Astrocyte (in vitro differentiated cells and primary cell): ENCODE measurements around the gene CPEB3. TPM values are rescaled to one million over a fixed set of nuclear protein-coding genes. Genes with fewer than 3 reads are reported as not detected.

Experiments
- DNase-seq: peaks from one replicate; pipeline ENCODE4 v3.0.0-alpha.2; 2010; ENCODE audit warnings: low read depth
- FAIRE-seq: peaks from 2 replicates; lab custom pipeline; 2011; peaks lifted over from hg19 to GRCh38; lab: Jason Lieb, UNC
- H2AFZ ChIP-seq: 2 replicates; pipeline ENCODE4 v1.6.0; 2012; ENCODE audit warnings: low read depth, low read length, inconsistent platforms
- H3K27ac ChIP-seq: 2 replicates; pipeline ENCODE4 v1.5.1; 2011; ENCODE audit warnings: low read depth, low read length, inconsistent platforms
- H3K27me3 ChIP-seq: 2 replicates; pipeline ENCODE4 v1.6.0; 2011; ENCODE audit warnings: low read length, inconsistent platforms; ENCODE audit not compliant: insufficient read depth
- H3K36me3 ChIP-seq: 2 replicates; pipeline ENCODE4 v1.5.1; 2011; ENCODE audit warnings: low read length, inconsistent platforms; ENCODE audit not compliant: insufficient read depth
- H3K4me1 ChIP-seq: 2 replicates; pipeline ENCODE4 v1.5.1; 2011; ENCODE audit warnings: low read length, inconsistent platforms; ENCODE audit not compliant: insufficient read depth
- H3K4me2 ChIP-seq: 2 replicates; pipeline ENCODE4 v1.6.0; 2012; ENCODE audit warnings: low read length, inconsistent platforms
- H3K4me3 ChIP-seq: 2 replicates; pipeline ENCODE4 v1.5.1; 2011; ENCODE audit warnings: low read depth, mild to moderate bottlenecking, low read length, inconsistent platforms; ENCODE audit not compliant: insufficient read depth
- H3K79me2 ChIP-seq: 2 replicates; pipeline ENCODE4 v1.6.0; 2012; ENCODE audit warnings: mild to moderate bottlenecking, low read length, inconsistent platforms; ENCODE audit not compliant: insufficient read depth
- H3K9ac ChIP-seq: 2 replicates; pipeline ENCODE4 v1.6.0; 2012; ENCODE audit warnings: mild to moderate bottlenecking, low read length, inconsistent platforms
- H3K9me3 ChIP-seq: 2 replicates; pipeline ENCODE4 v1.5.1; 2012; ENCODE audit warnings: low read depth, mild to moderate bottlenecking, low read length, inconsistent platforms; ENCODE audit not compliant: insufficient read depth
- H4K20me1 ChIP-seq: 2 replicates; pipeline ENCODE4 v1.6.0; 2012; ENCODE audit warnings: low read length, inconsistent platforms; ENCODE audit not compliant: insufficient read depth
- H3K27ac Mint-ChIP-seq: one replicate; pipeline ENCODE4 v1.8.0; 2021; ENCODE audit warnings: mild to moderate bottlenecking, mixed read lengths; ENCODE audit not compliant: unreplicated experiment
- H3K27me3 Mint-ChIP-seq: one replicate; pipeline ENCODE4 v1.8.0; 2021; ENCODE audit warnings: low read depth, mixed read lengths; ENCODE audit not compliant: unreplicated experiment
- H3K36me3 Mint-ChIP-seq: one replicate; pipeline ENCODE4 v1.8.0; 2021; ENCODE audit warnings: low read depth, mixed read lengths; ENCODE audit not compliant: unreplicated experiment
- H3K4me1 Mint-ChIP-seq: one replicate; pipeline ENCODE4 v1.8.0; 2021; ENCODE audit warnings: low read depth, mixed read lengths; ENCODE audit not compliant: unreplicated experiment
- H3K4me3 Mint-ChIP-seq: one replicate; pipeline ENCODE4 v1.8.0; 2021; ENCODE audit warnings: mild to moderate bottlenecking, moderate library complexity, mixed read lengths; ENCODE audit not compliant: unreplicated experiment
- H3K9me3 Mint-ChIP-seq: one replicate; pipeline ENCODE4 v1.8.0; 2021; ENCODE audit warnings: mild to moderate bottlenecking, mixed read lengths; ENCODE audit not compliant: unreplicated experiment
- EZH2 ChIP-seq: IDR thresholded peaks from 2 replicates; pipeline ENCODE4 v1.6.1; 2012; ENCODE audit warnings: mild to moderate bottlenecking, low read length, inconsistent platforms; ENCODE audit not compliant: insufficient read depth
- total RNA-seq: library from RNA; stranded (reverse); gene quantifications from 2 replicates; pipeline ENCODE4 v1.2.1, GENCODE V29; 2021
- TF ChIP-seq, protein P1 (sequence below): IDR thresholded peaks from 2 replicates; pipeline ENCODE4 v1.5.1; 2011; ENCODE audit warnings: low read depth, mild to moderate bottlenecking, inconsistent platforms, low read length, moderate library complexity; ENCODE audit not compliant: insufficient read depth

CPEB3 gene
- total RNA-seq, 1 donor from 2014 or later = 1.6 TPM

DNA sequence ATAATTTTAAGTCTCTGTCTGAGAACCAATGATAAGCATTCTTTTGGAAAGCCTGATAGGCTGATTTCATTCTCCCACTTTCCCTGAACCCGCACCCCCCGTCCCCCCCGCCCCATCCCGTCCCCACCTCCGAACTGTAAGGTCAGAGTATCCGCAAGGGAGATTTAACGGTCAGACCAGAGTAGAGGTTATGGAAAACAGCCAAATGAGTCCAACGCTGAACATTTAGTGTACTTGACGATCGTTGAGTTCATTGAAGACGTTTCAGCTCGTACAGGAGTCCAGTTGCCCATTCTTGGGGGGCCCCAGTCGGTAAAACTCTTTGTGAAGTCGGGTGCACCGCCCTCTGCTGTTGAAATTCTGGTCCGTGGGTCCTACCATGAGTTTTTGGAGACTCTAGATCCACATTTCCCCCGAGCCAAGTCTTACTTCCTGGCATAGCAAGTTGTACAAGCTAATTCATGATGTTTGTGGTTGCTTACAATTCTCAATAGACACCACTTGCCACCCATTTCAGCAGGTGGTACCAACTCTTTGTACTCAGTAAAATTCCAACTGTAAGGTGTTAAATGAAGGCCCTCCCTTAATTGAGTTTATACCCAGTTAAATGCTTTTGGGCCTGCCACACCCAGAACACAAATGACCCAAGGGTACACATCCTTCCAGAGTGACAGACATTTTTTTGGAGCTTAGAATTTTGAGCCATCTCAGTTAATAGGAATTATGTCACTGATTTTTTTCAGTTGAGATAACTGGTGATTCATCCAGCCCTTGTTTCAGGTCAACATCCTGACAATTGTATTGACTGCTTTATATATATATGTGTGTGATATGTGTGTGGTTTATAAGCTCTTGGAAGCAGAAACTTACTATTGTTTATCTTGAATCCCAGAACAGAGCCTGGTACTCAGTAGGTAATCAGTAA, 1.3 kb upstream of the CPEB3 start:
- no peak overlapping the region for H2AFZ ChIP-seq
- H4K20me1 ChIP-seq = peaks cover 50% of the 10 kb centered on the region
- H3K79me2 ChIP-seq = peaks cover 70% of the 10 kb centered on the region
- H3K27me3 ChIP-seq = no peaks in the 10 kb centered on the region
- Mint-ChIP-seq H3K27ac (peak overlapping the region; percentile 64), H3K4me3 (peak overlapping the region; percentile 93), H3K4me1 (peaks cover 5% of the 10 kb centered on the region), H3K9me3 (no peaks in the 10 kb centered on the region), H3K27me3 (no peaks in the 10 kb centered on the region), H3K36me3 (no peaks in the 10 kb centered on the region)
- DNase-seq (peak; percentile 40), FAIRE-seq (no peak)
- H3K4me1 ChIP-seq = no peaks in the 10 kb centered on the region
- peak overlapping the region; percentile 75 for H3K4me3 ChIP-seq
- peak overlapping the region; percentile 99 for H3K4me2 ChIP-seq
- H3K36me3 ChIP-seq = peaks cover 3% of the 10 kb centered on the region
- H3K9me3 ChIP-seq = no peaks in the 10 kb centered on the region
- peak overlapping the region; percentile 97 for H3K9ac ChIP-seq
- TF ChIP-seq, protein P1, sequence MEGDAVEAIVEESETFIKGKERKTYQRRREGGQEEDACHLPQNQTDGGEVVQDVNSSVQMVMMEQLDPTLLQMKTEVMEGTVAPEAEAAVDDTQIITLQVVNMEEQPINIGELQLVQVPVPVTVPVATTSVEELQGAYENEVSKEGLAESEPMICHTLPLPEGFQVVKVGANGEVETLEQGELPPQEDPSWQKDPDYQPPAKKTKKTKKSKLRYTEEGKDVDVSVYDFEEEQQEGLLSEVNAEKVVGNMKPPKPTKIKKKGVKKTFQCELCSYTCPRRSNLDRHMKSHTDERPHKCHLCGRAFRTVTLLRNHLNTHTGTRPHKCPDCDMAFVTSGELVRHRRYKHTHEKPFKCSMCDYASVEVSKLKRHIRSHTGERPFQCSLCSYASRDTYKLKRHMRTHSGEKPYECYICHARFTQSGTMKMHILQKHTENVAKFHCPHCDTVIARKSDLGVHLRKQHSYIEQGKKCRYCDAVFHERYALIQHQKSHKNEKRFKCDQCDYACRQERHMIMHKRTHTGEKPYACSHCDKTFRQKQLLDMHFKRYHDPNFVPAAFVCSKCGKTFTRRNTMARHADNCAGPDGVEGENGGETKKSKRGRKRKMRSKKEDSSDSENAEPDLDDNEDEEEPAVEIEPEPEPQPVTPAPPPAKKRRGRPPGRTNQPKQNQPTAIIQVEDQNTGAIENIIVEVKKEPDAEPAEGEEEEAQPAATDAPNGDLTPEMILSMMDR = peak; percentile 41
- no peak for TF ChIP-seq EZH2
- H3K27ac ChIP-seq = peak overlapping the region; percentile 71

DNA sequence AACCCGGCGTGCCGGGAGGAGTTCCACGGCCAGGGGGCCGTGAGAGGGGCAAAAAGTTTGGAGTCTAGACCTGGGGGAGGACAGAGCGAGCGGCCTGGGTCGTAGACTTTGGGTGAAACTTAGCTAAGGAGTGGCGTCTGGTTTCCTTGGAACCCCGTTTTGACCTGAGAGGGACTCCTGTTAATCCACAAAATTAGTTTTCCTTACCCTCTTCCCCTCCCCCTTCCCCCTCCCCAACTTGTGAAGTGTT, 663 bp upstream of the CPEB3 start:
- H4K20me1 ChIP-seq = peaks cover 44% of the 10 kb centered on the region
- H3K36me3 Mint-ChIP-seq = no peaks in the 10 kb centered on the region
- FAIRE-seq (no peak), DNase-seq (no peak)
- H3K4me3 Mint-ChIP-seq = peak overlapping the region; percentile 93
- H3K4me2 ChIP-seq = peak overlapping the region; percentile 99
- H3K27me3 Mint-ChIP-seq = no peaks in the 10 kb centered on the region
- peaks cover 3% of the 10 kb centered on the region for H3K36me3 ChIP-seq
- peak overlapping the region; percentile 97 for H3K9ac ChIP-seq
- H3K27ac ChIP-seq = peak overlapping the region; percentile 92
- peaks cover 64% of the 10 kb centered on the region for H3K79me2 ChIP-seq
- no peaks in the 10 kb centered on the region for H3K4me1 ChIP-seq
- H3K27ac Mint-ChIP-seq = no peak overlapping the region
- no peaks in the 10 kb centered on the region for H3K27me3 ChIP-seq
- no peaks in the 10 kb centered on the region for H3K9me3 ChIP-seq
- peaks cover 5% of the 10 kb centered on the region for H3K4me1 Mint-ChIP-seq
- H2AFZ ChIP-seq = peak overlapping the region; percentile 90
- H3K4me3 ChIP-seq = peak overlapping the region; percentile 75
- no peaks in the 10 kb centered on the region for H3K9me3 Mint-ChIP-seq
- TF ChIP-seq, protein P1 = no peak
- TF ChIP-seq EZH2 = no peak
